ENCODE data around the gene MACROD2. TPM values are rescaled to one million over a fixed set of nuclear protein-coding genes. Genes with fewer than 3 reads are reported as not detected.
A peak's percentile ranks its signal among the peaks of the same experiment; 100 is the strongest.

MACROD2 gene
- total RNA-seq, 1 donor from 2014 or later, result 0.40 TPM

DNA sequence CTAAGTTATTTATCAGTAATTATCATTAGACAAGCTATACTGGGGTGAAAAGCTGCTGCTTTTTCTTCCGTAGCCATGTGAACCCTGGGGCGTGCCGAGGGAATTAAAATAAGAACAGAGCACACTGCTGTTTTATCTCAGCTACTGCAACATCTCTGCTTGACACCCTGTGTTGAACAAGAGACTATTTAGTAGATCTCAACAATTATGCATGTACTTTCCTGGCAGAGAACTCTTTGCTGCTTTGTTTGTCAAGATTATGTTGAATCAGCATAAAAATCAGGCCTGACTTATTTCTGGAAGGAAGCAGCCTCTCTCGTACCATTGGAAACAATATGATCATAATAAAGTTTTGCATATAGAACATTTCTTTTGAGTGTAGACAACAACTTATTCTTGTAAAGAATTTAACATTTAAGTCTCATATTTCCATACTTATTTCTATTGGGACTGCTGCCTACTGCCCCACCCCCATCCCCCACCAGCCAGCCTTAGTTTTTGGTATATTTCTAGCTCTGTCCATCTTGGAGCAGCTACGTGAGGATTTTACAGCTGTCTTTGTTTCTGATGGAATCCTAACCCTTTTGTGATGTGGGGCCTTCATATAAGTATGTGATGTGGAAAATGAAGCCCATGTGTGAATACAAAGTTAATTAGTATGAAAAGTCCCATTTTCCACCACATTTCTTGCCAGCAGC, 1566.5 kb downstream of the MACROD2 start:
- DNase-seq (ENCODE audit: low read depth in 2 of 2), result no peak

DNA sequence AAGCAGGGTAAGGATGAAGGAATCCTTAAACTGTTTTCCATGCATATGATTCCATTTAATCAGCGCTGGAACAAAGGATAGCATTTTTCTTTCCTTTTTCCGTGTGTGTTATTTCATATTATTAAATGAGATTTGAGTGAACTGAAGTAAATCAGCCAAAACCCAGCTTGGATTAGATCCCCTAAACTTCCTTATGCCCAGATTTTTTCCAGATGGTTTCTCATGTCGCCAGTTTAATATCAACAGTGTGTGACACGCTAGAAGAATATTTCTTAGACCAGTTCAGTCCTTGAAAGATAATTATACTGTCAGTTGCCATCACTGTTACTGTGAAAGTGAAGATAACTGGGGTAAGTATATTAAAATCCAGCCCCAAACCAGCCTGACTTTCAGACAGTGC, 1568.5 kb downstream of the MACROD2 start:
- DNase-seq (ENCODE audit: low read depth in 2 of 2), result no peak

DNA sequence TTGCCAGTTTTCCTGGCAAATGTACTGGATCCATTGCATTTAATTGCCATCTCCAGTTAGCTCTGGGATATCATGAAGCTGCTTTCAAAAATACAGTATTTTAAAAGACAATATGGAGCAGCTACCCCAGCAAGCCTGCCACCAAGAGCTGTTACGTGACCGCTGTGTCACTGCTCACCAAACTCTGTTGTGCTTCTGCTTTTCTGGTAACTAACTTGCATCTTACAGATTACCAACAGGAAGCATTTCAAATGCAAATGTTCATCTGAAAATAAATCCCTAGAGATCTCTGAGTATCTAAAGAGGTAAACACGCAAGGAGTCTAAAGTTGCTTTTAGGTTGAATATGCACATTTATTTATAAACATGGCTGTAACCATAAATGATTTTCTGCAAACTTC, 1569.7 kb downstream of the MACROD2 start:
- DNase-seq (ENCODE audit: low read depth in 2 of 2), result no peak

DNA sequence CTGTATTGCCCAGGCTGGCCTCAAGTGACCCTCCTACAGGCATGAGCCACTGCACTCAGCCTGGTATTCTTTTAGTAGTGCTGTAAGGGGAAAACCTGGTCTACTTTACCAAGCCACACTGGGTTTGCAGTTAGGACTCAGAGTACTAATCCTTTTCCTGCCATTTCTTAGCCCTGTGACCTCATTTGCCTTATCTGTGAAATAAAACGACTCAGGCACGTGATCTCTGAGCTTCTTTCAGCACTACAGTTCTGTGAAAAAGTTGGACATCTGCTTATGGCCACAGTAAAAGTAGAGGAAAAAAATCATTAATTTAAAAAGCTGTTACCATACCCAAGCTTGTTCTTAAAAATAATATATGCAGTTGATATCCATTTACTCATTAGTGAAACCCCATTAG, 1570.5 kb downstream of the MACROD2 start:
- DNase-seq (ENCODE audit: low read depth in 2 of 2), result no peak

DNA sequence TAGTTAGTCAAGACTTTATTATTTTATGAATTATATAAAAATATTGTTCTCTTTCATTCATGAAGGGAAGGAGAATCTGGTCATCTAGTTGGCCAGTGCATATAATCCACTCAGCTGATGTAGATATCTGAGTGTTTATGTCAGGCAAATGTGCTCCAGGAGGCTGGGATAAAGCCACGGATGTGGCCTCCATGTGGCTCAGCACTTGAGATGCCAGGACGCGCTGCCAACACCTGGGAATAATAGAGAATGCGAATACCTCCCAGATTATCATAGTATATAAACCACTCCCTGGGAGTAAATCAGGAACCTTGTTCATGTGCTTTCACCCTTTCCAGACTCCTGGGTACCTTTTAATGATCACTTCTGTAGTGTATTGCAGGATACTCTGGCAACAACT, 1571.9 kb downstream of the MACROD2 start:
- DNase-seq (ENCODE audit: low read depth in 2 of 2), result no peak

DNA sequence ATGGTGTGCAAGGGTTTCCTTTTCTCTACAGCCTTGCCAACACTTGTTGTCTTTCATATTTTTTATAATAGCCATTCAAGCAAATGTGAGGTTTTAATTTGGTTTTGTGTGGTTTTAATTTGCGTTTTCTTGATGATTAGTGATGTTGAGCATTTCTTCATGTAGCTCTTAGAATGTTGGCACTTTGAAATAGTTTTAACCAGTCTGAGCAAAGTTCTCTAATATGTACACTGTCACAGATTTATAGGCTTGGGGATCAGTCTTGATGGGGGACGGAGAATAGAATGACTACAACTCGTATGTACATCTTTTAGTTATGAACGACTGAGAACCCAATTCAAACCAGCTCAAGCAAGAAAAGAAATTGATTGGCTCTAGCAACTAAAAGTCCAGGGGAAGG, 1574.8 kb downstream of the MACROD2 start:
- no peak for DNase-seq (ENCODE audit: low read depth in 2 of 2)

DNA sequence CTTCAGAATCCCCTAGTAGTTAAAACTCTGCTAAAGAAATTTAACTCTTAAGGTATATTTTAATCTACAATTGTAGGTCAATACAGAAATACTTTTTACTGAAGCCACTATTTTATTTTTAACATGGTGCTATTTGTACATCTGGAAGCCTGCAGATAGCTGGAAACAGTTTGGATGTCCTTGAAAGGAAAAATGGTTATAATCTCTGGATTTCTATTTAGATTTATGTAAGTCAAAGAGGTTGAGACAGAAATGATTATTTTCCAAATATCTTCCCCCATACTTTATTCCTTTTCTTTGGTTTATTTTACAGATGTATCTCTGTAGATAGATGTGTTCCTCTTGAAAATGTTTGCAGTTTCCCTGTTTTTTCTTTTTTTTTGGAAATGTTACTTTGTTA, 1575.7 kb downstream of the MACROD2 start:
- DNase-seq (ENCODE audit: low read depth in 2 of 2), result no peak

DNA sequence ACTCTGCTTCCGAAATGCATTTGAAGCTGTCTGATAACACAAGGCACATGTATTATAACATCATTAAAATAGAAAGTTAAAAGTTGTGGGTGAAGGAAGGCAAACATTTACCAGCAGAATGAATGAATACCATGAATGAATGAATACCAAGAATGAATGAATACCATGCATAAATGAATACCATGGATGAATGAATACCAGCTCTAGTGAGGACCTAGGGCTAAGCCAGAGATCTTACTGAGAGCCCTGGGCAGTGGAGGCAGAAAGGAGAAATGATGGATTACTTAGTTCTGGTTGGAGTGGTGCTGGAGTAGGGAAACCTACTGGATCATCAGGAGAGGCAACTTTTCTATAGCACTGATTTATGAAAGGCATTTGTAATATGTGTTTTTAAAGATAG, 1579.9 kb downstream of the MACROD2 start:
- no peak for DNase-seq (ENCODE audit: low read depth in 2 of 2)

DNA sequence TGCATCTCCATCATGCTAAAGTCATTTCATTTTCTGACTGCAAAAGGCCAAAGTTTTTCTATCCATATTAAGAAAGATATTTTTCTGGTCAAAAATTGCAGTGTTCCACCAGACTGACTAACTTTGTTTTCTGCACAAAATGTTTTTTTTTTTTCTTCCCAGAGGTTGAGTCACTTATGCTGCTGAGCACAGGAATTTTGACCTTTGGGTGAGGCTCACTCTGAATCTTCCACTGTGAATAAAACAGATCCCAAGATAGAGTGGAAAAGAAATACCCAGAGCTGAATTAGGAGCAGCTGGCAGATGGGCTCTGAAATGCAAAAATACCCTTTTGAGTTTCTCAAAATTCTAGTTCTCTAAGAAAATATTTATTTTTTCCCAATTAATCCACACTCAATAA, 1581.1 kb downstream of the MACROD2 start:
- DNase-seq (ENCODE audit: low read depth in 2 of 2), result no peak

DNA sequence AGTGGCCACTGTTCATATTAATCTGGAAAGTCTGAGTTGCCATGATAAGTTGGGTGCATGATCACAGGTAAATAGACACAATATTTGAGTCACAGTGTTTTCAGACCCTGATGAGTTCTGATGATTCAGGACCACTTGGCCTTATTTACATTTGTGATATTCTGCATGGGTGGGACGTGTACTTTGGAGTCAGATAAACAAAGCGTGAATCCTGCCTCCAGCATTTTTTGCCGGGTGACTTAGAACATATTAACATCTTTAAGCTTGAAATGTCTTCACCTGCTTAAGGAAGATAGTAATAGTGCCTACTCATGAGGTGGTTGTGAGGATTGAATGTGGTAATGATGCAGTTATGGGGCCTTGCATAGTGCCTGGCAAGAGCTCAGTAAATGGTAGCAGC, 1582.8 kb downstream of the MACROD2 start:
- DNase-seq (ENCODE audit: low read depth in 2 of 2), result no peak

DNA sequence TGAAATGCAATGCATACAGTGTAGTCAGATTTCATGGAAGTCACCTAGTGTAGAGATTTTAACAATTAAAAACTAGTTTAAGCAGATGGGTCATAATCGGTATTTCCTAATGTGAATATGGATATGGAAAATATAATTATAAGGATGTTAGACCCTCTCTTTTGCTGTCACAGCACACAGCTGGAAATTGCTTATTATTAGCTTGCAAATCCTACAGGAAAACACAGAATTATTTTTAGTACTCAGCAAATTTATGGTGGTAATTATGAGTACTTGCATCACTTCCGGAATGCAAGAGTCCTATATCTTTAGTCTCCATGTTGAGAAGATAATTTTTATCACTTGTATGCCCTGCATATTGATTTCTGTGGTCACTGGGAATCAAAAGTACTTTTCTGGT, 1584.4 kb downstream of the MACROD2 start:
- peak in 1 of 2 donors; percentile 0 for DNase-seq (ENCODE audit: low read depth in 2 of 2)

DNA sequence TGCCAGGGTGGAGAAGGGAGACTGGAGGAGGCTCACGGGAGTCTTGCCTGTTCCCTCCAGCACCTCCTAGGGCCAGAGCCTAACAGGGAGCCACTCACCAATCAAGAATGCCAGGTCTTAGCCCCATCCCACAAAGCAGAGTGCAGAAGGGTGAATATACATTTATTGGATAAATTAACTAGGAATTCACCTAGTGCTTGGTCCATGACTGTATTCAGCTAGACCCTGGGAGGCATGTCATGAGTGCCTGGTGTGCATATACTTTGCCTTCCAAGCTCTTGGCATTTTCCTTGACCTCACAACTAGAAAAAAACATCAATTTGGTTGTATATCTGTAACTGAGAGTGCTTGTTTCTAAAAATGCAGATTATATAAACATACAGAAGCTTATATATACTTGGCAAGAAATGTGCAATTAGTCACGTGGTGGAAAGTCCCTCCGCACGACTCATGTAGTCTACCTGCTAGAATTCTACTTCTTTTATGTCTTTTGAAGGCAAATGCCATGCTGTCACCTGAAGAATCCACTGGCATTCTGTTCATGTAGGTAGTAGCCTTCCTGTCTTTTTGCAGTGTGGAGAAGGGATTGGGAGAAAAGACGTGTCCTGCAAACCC, 1586.9 kb downstream of the MACROD2 start:
- DNase-seq (ENCODE audit: low read depth in 2 of 2), result no peak

DNA sequence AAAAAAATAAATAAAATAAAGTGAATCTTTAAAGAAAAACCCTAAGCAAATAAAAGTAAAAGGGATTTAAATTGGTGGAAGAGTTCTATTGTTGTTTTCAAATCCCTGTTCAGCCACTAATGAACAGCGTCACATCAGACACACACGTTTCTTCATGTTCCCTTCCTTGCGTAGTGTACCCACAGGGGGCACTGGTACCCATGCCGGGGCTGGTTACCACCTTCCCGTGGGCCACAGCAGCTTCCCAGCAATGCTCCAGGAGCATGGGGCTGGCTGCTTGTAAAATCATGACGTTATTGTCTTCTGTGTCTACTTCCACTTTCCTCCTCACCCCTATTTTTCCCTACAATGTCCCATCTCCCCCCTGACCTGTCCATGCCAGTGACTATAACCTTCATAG, 1589.2 kb downstream of the MACROD2 start:
- DNase-seq (ENCODE audit: low read depth in 2 of 2), result no peak

DNA sequence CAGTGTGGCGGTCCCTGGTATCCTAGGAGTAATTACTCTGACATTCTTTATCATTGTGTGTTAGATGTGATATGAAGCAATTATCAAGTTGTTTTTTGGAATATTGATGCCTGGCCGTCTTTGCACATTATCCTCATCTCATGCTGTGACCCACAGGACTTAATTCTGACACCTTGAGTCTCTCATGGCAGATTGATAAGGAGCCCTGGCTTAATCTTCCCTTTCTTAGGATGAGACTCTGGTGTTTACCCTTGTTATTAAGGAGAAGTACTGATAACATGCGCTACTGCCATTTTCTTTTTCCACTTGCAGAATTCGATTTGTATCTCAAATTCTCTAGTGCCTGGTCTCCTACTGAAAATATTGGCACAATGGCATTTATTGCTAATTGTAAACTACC, 1597.8 kb downstream of the MACROD2 start:
- no peak for DNase-seq (ENCODE audit: low read depth in 2 of 2)

DNA sequence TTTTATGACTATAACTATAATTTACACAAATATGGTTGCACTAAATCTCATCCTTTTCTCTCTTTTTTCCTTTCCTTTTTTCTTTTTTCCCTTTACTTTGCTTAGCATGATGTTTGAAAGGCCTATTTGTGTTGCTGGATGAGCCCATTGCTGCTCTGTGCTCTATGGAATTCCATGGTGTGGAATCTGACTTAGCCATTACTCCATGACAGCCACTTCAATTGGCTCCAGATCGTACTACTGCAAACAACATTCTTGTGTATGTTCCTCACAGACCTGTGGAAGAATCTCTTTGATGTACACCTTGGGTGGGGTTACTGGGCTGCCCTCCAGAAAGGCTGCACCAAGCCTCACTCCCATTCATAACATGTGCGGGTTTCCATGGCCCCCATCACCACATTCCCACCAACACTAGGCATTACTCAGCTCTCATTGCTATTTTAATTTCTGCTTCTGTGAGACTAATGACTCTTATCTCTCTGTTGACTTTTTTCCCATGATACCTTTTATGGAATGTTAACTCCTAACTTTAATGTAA, 1598.9 kb downstream of the MACROD2 start:
- no peak for DNase-seq (ENCODE audit: low read depth in 2 of 2)

DNA sequence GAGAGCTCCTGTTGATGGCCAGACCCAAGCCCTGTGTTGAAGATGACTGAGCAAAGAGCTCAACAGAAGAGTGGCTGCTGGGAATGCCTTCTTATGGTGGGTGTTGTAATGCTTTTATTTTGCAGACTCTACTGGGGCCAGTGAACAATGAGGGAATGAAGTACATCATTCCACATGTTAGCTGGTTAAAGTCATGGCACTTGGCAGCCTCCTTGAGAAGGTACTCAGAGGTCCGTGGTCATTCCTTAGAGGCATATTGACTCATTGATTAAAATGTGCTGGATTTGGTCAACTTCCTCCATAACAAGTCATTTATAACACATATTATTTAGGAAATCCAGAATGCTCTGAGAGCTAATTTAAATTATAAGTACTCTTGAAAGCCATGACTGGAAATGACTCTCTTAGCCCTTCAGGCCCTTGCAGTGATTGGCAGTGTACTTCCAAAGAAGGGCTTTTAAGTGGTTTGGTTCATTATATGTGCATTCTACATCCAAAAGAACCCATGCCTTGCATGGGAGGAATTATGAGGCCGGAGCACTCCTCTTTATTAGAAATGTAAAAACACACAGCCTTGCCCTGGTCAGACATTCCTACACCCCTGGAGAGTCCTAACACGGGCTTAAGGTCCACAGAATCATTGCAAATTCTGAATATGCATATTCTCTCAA, 1601.0 kb downstream of the MACROD2 start:
- DNase-seq (ENCODE audit: low read depth in 2 of 2), result no peak

DNA sequence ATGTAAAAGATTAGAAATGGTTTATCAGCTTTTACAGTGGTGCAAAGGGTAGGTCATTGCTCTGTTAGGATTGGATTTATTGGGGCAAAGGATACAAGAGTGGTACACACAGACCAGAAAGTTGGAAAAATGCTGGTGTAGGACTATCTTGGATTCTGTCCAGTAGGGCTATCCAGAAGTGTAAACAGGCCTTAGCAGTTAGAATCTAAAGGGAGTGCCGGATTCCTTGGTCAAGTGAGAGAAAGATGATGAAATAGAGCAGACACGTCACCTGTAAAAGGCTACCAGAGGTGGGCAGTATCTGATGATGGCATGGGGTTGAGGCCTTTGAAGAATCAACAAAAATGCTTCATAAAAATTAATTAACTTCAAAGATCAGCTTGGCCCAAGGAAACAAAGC, 1602.0 kb downstream of the MACROD2 start:
- DNase-seq (ENCODE audit: low read depth in 2 of 2), result no peak

DNA sequence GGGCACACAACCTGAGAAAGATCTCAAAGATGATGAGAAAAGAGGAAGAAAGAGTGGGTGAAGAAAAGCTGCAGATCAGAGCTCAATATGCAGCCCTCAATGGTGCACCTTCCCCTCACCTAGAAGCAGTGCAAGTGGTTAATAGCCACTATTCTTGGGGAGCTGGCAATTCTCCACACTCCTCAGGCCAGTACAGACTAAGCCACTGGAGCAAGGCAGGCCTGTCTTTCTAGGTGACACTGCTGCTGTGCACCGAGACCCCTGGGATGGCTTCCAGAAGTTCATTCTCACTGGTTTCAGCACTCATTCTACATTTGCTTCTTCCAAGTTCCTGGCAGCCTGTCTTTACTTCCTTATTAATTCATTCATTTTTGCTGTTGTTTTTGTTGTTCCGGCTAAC, 1604.6 kb downstream of the MACROD2 start:
- no peak for DNase-seq (ENCODE audit: low read depth in 2 of 2)

DNA sequence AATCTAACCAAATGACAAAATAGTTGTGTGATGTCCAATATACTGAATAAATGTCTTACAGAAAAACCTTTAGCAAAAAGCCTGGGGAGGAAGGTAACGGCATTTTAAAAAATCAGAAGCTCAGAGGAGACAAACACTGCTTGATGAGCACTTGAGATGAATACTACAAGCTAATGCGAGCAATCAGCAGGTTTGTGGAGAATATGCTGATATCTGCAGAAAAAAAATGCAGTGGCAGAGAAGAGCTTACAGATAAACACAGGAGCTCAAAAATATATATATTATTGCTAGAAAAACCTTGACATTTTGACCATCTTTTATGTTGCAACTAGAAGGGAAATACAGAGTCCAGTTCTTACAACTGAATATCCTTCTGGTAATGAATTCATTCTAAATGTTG, 1605.2 kb downstream of the MACROD2 start:
- DNase-seq (ENCODE audit: low read depth in 2 of 2), result no peak

DNA sequence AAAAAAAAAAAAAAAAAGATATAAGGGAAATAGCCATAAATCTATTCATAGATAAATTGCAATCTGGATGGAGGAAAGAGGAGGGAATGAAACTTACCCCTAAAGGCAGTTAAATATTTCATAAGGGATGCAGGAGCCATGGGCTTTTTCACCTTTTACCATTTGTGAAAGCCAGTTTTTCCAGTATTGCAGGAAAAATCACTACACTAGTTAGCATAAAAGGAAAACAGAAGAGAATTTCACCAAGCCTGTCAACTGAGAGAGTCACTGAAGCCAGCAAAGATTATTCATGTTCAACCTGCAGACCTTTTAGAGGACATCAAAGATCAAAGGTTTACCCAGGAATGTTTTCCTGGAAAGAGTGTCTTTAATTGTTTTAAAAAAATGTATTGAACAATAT, 1608.2 kb downstream of the MACROD2 start:
- DNase-seq (ENCODE audit: low read depth in 2 of 2), result no peak

DNA sequence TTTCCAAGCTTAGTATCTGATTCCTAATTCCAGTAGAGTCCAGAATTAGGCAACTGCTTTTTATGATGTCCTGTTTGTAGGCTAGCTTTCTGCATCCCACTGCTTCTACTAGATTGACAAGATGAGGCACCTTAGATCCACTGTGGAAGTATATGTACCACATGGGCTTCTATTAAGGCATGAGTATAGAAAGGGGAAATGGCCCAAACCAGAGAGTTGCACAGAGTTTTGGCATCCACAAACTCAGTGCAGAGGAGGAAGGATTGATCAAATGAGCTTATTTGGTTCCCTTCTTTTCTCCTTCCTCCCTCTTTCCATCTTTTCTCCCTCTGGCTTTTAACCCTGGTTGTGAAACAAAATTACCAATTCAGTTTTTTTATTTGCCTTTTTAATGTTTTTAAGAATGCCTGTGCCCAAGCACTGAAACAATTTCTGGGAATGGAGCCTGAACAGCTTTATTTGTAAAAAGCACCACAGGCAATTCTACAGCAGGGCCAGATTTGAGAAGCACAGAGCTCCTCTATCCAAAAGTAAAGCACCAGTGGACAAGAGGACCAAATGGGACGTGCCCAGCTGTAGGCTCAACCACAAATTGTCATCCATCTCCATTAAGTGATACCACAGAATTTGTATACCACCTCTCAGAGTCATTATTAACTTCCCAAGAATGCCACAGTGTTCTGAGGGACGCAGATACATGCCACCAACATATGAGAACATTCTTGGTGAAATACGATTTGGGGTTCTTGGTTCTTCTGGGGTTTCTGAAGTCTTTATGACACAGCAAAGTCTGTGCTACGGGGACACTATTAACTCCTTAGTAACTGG, 1608.9 kb downstream of the MACROD2 start:
- DNase-seq (ENCODE audit: low read depth in 2 of 2), result no peak

DNA sequence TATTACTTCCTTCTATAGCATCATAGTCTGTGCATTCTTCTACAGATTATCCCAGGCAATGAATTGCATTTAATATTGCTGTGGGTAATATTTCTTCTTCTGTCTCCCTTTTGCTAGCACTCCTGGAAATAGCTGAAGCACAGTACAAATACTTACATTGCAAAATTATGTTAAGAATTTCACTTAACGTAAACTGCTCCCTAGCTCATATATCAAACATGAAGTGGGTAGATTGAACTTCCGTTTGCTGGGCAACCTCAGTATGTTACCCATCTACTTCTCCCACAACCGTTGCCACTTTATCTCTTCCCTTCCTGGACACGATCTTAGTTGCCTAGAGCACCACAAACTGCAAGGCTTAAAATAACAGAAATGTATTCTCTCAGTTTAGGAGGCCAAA, 1614.6 kb downstream of the MACROD2 start:
- DNase-seq (ENCODE audit: low read depth in 2 of 2), result no peak

Measured in lung microvascular endothelial cell (primary cell).